H9 (cell line): ENCODE data around the gene RBKS. TPM values are rescaled to one million over a fixed set of nuclear protein-coding genes. Genes with fewer than 3 reads are reported as not detected.

Experiments
- DNase-seq: peaks from one replicate; pipeline ENCODE4 v3.0.0-alpha.2; 2017
- H2AFZ ChIP-seq: one replicate; pipeline ENCODE4 v1.6.1; 2013; ENCODE audit warnings: mild to moderate bottlenecking, low read length, control low read depth, moderate library complexity
- H2AK5ac ChIP-seq: 2 replicates; pipeline ENCODE4 v1.6.1; 2013; ENCODE audit warnings: low read length, control low read depth, mixed read lengths; ENCODE audit not compliant: insufficient read length
- H2BK120ac ChIP-seq: one replicate; pipeline ENCODE4 v1.6.1; 2013; ENCODE audit warnings: low read depth, mild to moderate bottlenecking, low read length, control low read depth, inconsistent platforms; ENCODE audit not compliant: poor library complexity, severe bottlenecking
- H2BK12ac ChIP-seq: 2 replicates; pipeline ENCODE4 v1.6.1; 2013; ENCODE audit warnings: low read length, control low read depth, mixed read lengths, low read depth; ENCODE audit not compliant: insufficient read length
- H2BK15ac ChIP-seq: 2 replicates; pipeline ENCODE4 v1.6.1; 2013; ENCODE audit warnings: low read depth, low read length, control low read depth
- H2BK20ac ChIP-seq: one replicate; pipeline ENCODE4 v1.6.1; 2013; ENCODE audit warnings: low read depth, mild to moderate bottlenecking, low read length, control low read depth, inconsistent platforms; ENCODE audit not compliant: poor library complexity, severe bottlenecking
- H2BK5ac ChIP-seq: 2 replicates; pipeline ENCODE4 v1.6.1; 2013; ENCODE audit warnings: low read length, control low read depth, mixed read lengths; ENCODE audit not compliant: insufficient read length
- H3K14ac ChIP-seq: 2 replicates; pipeline ENCODE4 v1.6.1; 2013; ENCODE audit warnings: low read length, control low read depth; ENCODE audit not compliant: insufficient read depth
- H3K18ac ChIP-seq: 2 replicates; pipeline ENCODE4 v1.6.1; 2013; ENCODE audit warnings: low read depth, mild to moderate bottlenecking, mixed read lengths, low read length, control low read depth; ENCODE audit not compliant: insufficient read length
- H3K23ac ChIP-seq: 2 replicates; pipeline ENCODE4 v1.6.1; 2013; ENCODE audit warnings: low read length, control low read depth, mixed read lengths, low read depth; ENCODE audit not compliant: insufficient read length
- H3K23me2 ChIP-seq: 2 replicates; pipeline ENCODE4 v1.6.1; 2013; ENCODE audit warnings: low read depth, mild to moderate bottlenecking, mixed read lengths, low read length, control low read depth; ENCODE audit not compliant: insufficient read length, poor library complexity, severe bottlenecking
- H3K27ac ChIP-seq: 2 replicates; pipeline ENCODE4 v1.5.1; 2013; ENCODE audit warnings: low read length, control low read depth, mixed read lengths, low read depth; ENCODE audit not compliant: insufficient read length
- H3K27me3 ChIP-seq: 2 replicates; pipeline ENCODE4 v1.6.1; 2013; ENCODE audit warnings: low read length, control low read depth, inconsistent platforms; ENCODE audit not compliant: insufficient read depth
- H3K4ac ChIP-seq: 2 replicates; pipeline ENCODE4 v1.6.1; 2013; ENCODE audit warnings: low read depth, mild to moderate bottlenecking, control low read depth, inconsistent platforms, low read length, moderate library complexity
- H3K4me1 ChIP-seq: 2 replicates; pipeline ENCODE4 v1.6.1; 2013; ENCODE audit warnings: low read length, control low read depth, inconsistent platforms; ENCODE audit not compliant: insufficient read depth
- H3K4me2 ChIP-seq: 2 replicates; pipeline ENCODE4 v1.6.1; 2013; ENCODE audit warnings: low read length, control low read depth, mixed read lengths; ENCODE audit not compliant: insufficient read length, insufficient read depth
- H3K56ac ChIP-seq: 2 replicates; pipeline ENCODE4 v1.6.1; 2013; ENCODE audit warnings: low read depth, mild to moderate bottlenecking, mixed read lengths, low read length, control low read depth; ENCODE audit not compliant: insufficient read length
- H3K79me1 ChIP-seq: 2 replicates; pipeline ENCODE4 v1.6.1; 2013; ENCODE audit warnings: low read depth, mild to moderate bottlenecking, moderate library complexity, low read length, control low read depth, inconsistent platforms; ENCODE audit not compliant: insufficient read depth, poor library complexity, severe bottlenecking
- H3K79me2 ChIP-seq: 2 replicates; pipeline ENCODE4 v1.6.1; 2013; ENCODE audit warnings: low read length, control low read depth, inconsistent platforms; ENCODE audit not compliant: insufficient read depth
- H3K9ac ChIP-seq: 2 replicates; pipeline ENCODE4 v1.6.1; 2013; ENCODE audit warnings: low read length, control low read depth, mixed read lengths; ENCODE audit not compliant: insufficient read length; ENCODE audit errors: extremely low read depth
- H3K9me3 ChIP-seq: one replicate; pipeline ENCODE4 v1.6.1; 2013; ENCODE audit warnings: low read depth, low read length, inconsistent platforms; ENCODE audit not compliant: control insufficient read depth
- H3T11ph ChIP-seq: one replicate; pipeline ENCODE4 v1.6.1; 2013; ENCODE audit warnings: mild to moderate bottlenecking, low read length, control low read depth, inconsistent platforms
- H4K20me1 ChIP-seq: one replicate; pipeline ENCODE4 v1.6.1; 2013; ENCODE audit not compliant: control insufficient read depth, insufficient read length, insufficient read depth
- H4K5ac ChIP-seq: 2 replicates; pipeline ENCODE4 v1.6.1; 2013; ENCODE audit warnings: low read depth, mild to moderate bottlenecking, mixed read lengths, low read length, control low read depth; ENCODE audit not compliant: insufficient read length
- H4K8ac ChIP-seq: replicated peaks from 2 replicates; pipeline ENCODE4 v1.6.1; 2013; ENCODE audit warnings: low read length, control low read depth, mixed read lengths, low read depth; ENCODE audit not compliant: insufficient read length
- H4K91ac ChIP-seq: 2 replicates; pipeline ENCODE4 v1.6.1; 2013; ENCODE audit warnings: low read depth, mild to moderate bottlenecking, moderate library complexity, mixed read lengths, low read length, control low read depth; ENCODE audit not compliant: insufficient read length
- H3K27ac Mint-ChIP-seq, 3 experiments: 2 replicates in 2 of 3; 3 replicates in 1 of 3; pipeline ENCODE4 v1.8.0; 2020 to 2021; ENCODE audit warnings: mixed read lengths in 3 of 3, mild to moderate bottlenecking in 1 of 3, moderate library complexity in 1 of 3
- H3K27me3 Mint-ChIP-seq: 2 replicates; pipeline ENCODE4 v1.8.0; 2021; ENCODE audit warnings: low read depth, mild to moderate bottlenecking, moderate library complexity, mixed read lengths
- H3K36me3 Mint-ChIP-seq, 3 experiments: 2 replicates in 2 of 3; 3 replicates in 1 of 3; pipeline ENCODE4 v1.8.0; 2020 to 2021; ENCODE audit warnings: low read depth in 3 of 3, mixed read lengths in 3 of 3; ENCODE audit not compliant: insufficient read depth in 1 of 3
- H3K4me1 Mint-ChIP-seq, 2 experiments: 2 replicates each; pipeline ENCODE4 v1.8.0; 2020; ENCODE audit warnings: mixed read lengths in 2 of 2
- H3K4me3 Mint-ChIP-seq, 2 experiments: 2 replicates in 1 of 2; 3 replicates in 1 of 2; pipeline ENCODE4 v1.8.0; 2020 to 2021; ENCODE audit warnings: mild to moderate bottlenecking in 2 of 2, mixed read lengths in 2 of 2, moderate library complexity in 1 of 2
- H3K9me3 Mint-ChIP-seq, 2 experiments: 2 replicates in 1 of 2; 3 replicates in 1 of 2; pipeline ENCODE4 v1.8.0; 2020; ENCODE audit warnings: mild to moderate bottlenecking in 2 of 2, mixed read lengths in 2 of 2, moderate library complexity in 1 of 2
- CTCF ChIP-seq: fragments of 200-600 bp; sonication (generic); conservative IDR thresholded peaks from 3 replicates; pipeline ENCODE4 v1.8.0; 2021; ENCODE audit warnings: antibody characterized with exemption, mild to moderate bottlenecking
- WGBS: extraction: QIAGEN DNeasy Blood & Tissue Kit; methylation state at CpG from one replicate; pipeline ENCODE4 v1.1.7; 2013; ENCODE audit warnings: missing lambda C conversion rate, low lambda C conversion rate, mixed read lengths; ENCODE audit not compliant: insufficient read length; ENCODE audit errors: extremely low coverage; 5-methylcytosine and 5-hydroxymethylcytosine counted together
- total RNA-seq: library from RNA; stranded (reverse); gene quantifications from 2 replicates; pipeline ENCODE4 v1.2.1, GENCODE V29; 2021

The RBKS gene
- total RNA-seq, 1 experiment from 2014 or later, result 2.3 TPM

DNA sequence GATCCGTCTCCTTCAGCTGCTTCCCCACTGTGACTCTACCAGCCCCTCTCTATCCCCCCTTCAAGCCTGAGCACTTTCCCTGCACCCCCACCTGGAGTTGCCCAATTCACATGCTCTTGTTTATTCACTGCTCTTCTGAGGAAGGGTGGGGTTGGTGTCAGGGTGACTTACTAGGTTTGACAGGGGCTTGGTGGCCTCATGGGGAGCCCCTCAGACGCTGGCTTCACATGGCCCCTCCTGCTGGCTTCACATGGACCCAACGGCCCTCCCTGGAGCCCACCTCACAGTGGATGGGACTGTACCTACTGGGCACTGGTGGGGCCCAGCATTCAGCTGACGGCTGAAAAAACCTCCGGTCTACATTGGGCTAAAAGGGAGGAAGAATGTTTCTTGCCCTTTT, 135.4 kb downstream of the RBKS start:
- Histone ChIP-seq H3K14ac (no peak overlapping the region), H2BK5ac (no peak overlapping the region), H3K27ac (no peak overlapping the region), H4K5ac (no peak overlapping the region), H2BK20ac (no peak overlapping the region), H2BK15ac (no peak overlapping the region), H3K23ac (no peak overlapping the region), H4K91ac (no peak overlapping the region), H3K4me1 (no peaks in the 10 kb centered on the region), H3K27me3 (no peaks in the 10 kb centered on the region), H2AFZ (no peak overlapping the region), H2AK5ac (no peak overlapping the region), H3K56ac (no peak overlapping the region), H2BK12ac (no peak overlapping the region), H3K79me2 (no peaks in the 10 kb centered on the region), H3K9ac (no peak overlapping the region), H3K18ac (no peak overlapping the region), H3K9me3 (no peaks in the 10 kb centered on the region), H3K79me1 (no peaks in the 10 kb centered on the region), H3K4ac (no peak overlapping the region), H4K8ac (no peak overlapping the region), H4K20me1 (no peaks in the 10 kb centered on the region), H3K23me2 (peaks cover 9% of the 10 kb centered on the region), H3K4me2 (no peak overlapping the region), H3T11ph (no peak overlapping the region), H2BK120ac (no peak overlapping the region)
- TF ChIP-seq CTCF, result no peak
- Mint-ChIP-seq H3K9me3 (no peaks in the 10 kb centered on the region; a peak in 1 of 5 replicates), H3K36me3 (no peaks in the 10 kb centered on the region; a peak in 2 of 7 replicates), H3K27me3 (no peaks in the 10 kb centered on the region; the same call in 1 of the 2 replicates), H3K4me1 (peaks cover 27 to 31% of the 10 kb centered on the region in 2 experiments), H3K27ac (no peak overlapping the region), H3K4me3 (no peak overlapping the region)
- WGBS, result no CpG with 5 or more reads among the region's 5 CpGs
- DNase-seq, result no peak
